Measurements from ENCODE around the gene SYNE3.

SYNE3 gene

GRCh38 chr14:95541932-95542930, 25.8 kb upstream of the SYNE3 start:
- Histone ChIP-seq H3K27ac (no peak overlapping the region), H2AFZ (no peak overlapping the region), H3K79me2 (peaks cover 19% of the 10 kb centered on the region), H3K4me3 (ENCODE audit: low read depth, low read length) (no peak overlapping the region), H3K4me1 (peaks cover under 1% of the 10 kb centered on the region), H3K27me3 (ENCODE audit: control insufficient read depth, insufficient read depth, low read length) (no peaks in the 10 kb centered on the region), H3K9ac (no peak overlapping the region), H3K36me3 (ENCODE audit: control insufficient read depth, insufficient read depth, low read length) (no peaks in the 10 kb centered on the region), H3K4me2 (ENCODE audit: low read length) (no peak overlapping the region), H3K9me3 (ENCODE audit: control insufficient read depth, low read length) (no peaks in the 10 kb centered on the region)
- TF ChIP-seq CTCF (IDR thresholded peaks at IDR 0.05): no peak

- no peak overlapping the region for H2AFZ ChIP-seq
- H3K9ac ChIP-seq: no peak overlapping the region
- H3K36me3 ChIP-seq (ENCODE audit: control insufficient read depth, insufficient read depth, low read length): no peaks in the 10 kb centered on the region
- H3K27me3 ChIP-seq (ENCODE audit: control insufficient read depth, insufficient read depth, low read length): no peaks in the 10 kb centered on the region
- H3K4me2 ChIP-seq (ENCODE audit: low read length): no peak overlapping the region
- peaks cover 9% of the 10 kb centered on the region for H3K4me1 ChIP-seq
- H3K4me3 ChIP-seq (ENCODE audit: low read depth, low read length): no peak overlapping the region
- H3K9me3 ChIP-seq (ENCODE audit: control insufficient read depth, low read length): no peaks in the 10 kb centered on the region
- TF ChIP-seq CTCF (IDR thresholded peaks at IDR 0.05): no peak
- peaks cover 28% of the 10 kb centered on the region for H3K79me2 ChIP-seq
- H3K27ac ChIP-seq: no peak overlapping the region
Observed at GRCh38 chr14:95541346-95541745, 24.9 kb upstream of the SYNE3 start.

GRCh38 chr14:95540236-95540855, 23.9 kb upstream of the SYNE3 start:
- TF ChIP-seq CTCF (IDR thresholded peaks at IDR 0.05): no peak
- Histone ChIP-seq H3K4me2 (ENCODE audit: low read length) (no peak overlapping the region), H3K27me3 (ENCODE audit: control insufficient read depth, insufficient read depth, low read length) (no peaks in the 10 kb centered on the region), H3K36me3 (ENCODE audit: control insufficient read depth, insufficient read depth, low read length) (no peaks in the 10 kb centered on the region), H2AFZ (no peak overlapping the region), H3K27ac (no peak overlapping the region), H3K9ac (no peak overlapping the region), H3K79me2 (peaks cover 38% of the 10 kb centered on the region), H3K9me3 (ENCODE audit: control insufficient read depth, low read length) (no peaks in the 10 kb centered on the region), H3K4me1 (peaks cover 11% of the 10 kb centered on the region), H3K4me3 (ENCODE audit: low read depth, low read length) (no peak overlapping the region)

- H3K9me3 ChIP-seq (ENCODE audit: control insufficient read depth, low read length): no peaks in the 10 kb centered on the region
- no peak overlapping the region for H3K9ac ChIP-seq
- no peaks in the 10 kb centered on the region for H3K36me3 ChIP-seq (ENCODE audit: control insufficient read depth, insufficient read depth, low read length)
- H3K4me2 ChIP-seq (ENCODE audit: low read length): no peak overlapping the region
- peaks cover 11% of the 10 kb centered on the region for H3K4me1 ChIP-seq
- H3K79me2 ChIP-seq: peaks cover 40% of the 10 kb centered on the region
- H3K4me3 ChIP-seq (ENCODE audit: low read depth, low read length): no peak overlapping the region
- no peaks in the 10 kb centered on the region for H3K27me3 ChIP-seq (ENCODE audit: control insufficient read depth, insufficient read depth, low read length)
- no peak for TF ChIP-seq CTCF (IDR thresholded peaks at IDR 0.05)
- H3K27ac ChIP-seq: no peak overlapping the region
- H2AFZ ChIP-seq: no peak overlapping the region
Observed at GRCh38 chr14:95538801-95539509, 22.5 kb upstream of the SYNE3 start.

Data from parathyroid adenoma (tissue), 2 donors.